Spleen (tissue), 11 donors: Measurements from ENCODE around the gene GOLGA1. TPM values are rescaled to one million over a fixed set of nuclear protein-coding genes. Genes with fewer than 3 reads are reported as not detected.

Experiments
- DNase-seq: peaks from one replicate; pipeline ENCODE4 v3.0.0-alpha.2; 2020
- H3K27ac ChIP-seq, 8 donors: fragments of 200-600 bp; sonication (generic) in 7 of 8; 1 replicate in 4 of 8; 2 replicates in 4 of 8; pipeline versions ENCODE4 v1.5.0 to v1.8.0; 2016 to 2021; ENCODE audit warnings: inconsistent platforms in 4 of 8, mild to moderate bottlenecking in 4 of 8, moderate library complexity in 1 of 8
- H3K27me3 ChIP-seq, 7 donors: fragments of 200-600 bp; sonication (generic) in 6 of 7; replicated peaks in 1 of 7; 1 replicate in 4 of 7; 2 replicates in 3 of 7; pipeline versions ENCODE4 v1.5.0 to v1.8.0; 2016 to 2021; ENCODE audit warnings: inconsistent platforms in 3 of 7, mild to moderate bottlenecking in 1 of 7
- H3K36me3 ChIP-seq, 6 donors: fragments of 200-600 bp; sonication (generic) in 5 of 6; 1 replicate in 4 of 6; 2 replicates in 2 of 6; pipeline versions ENCODE4 v1.5.0 to v1.8.0; 2016 to 2021; ENCODE audit warnings: inconsistent platforms in 2 of 6
- H3K4me1 ChIP-seq, 6 donors: fragments of 200-600 bp; sonication (generic) in 5 of 6; 1 replicate in 3 of 6; 2 replicates in 3 of 6; pipeline versions ENCODE4 v1.5.0 to v1.8.0; 2016 to 2021; ENCODE audit warnings: inconsistent platforms in 3 of 6
- H3K4me3 ChIP-seq, 8 donors: fragments of 200-600 bp; sonication (generic) in 7 of 8; 1 replicate in 4 of 8; 2 replicates in 4 of 8; pipeline versions ENCODE4 v1.5.0 to v1.8.0; 2016 to 2021; ENCODE audit warnings: inconsistent platforms in 4 of 8, mild to moderate bottlenecking in 4 of 8, moderate library complexity in 2 of 8
- H3K9me3 ChIP-seq, 8 donors: fragments of 200-600 bp; sonication (generic) in 7 of 8; 1 replicate in 4 of 8; 2 replicates in 4 of 8; pipeline versions ENCODE4 v1.5.0 to v1.8.0; 2016 to 2021; ENCODE audit warnings: inconsistent platforms in 4 of 8
- CTCF ChIP-seq, 11 experiments: fragments of 200-600 bp in 7 of 11; fragments of 450-650 bp in 4 of 11; sonication (generic) in 4 of 11; IDR thresholded peaks in 8 of 11; conservative IDR thresholded peaks in 3 of 11; 1 replicate in 7 of 11; 2 replicates in 4 of 11; pipeline versions ENCODE4 v1.4.0 to v1.8.0; 2016 to 2021; ENCODE audit warnings: antibody characterized with exemption in 11 of 11, inconsistent platforms in 4 of 11, mild to moderate bottlenecking in 1 of 11
- POLR2A ChIP-seq, 3 donors: fragments of 450-650 bp; IDR thresholded peaks; one replicate each; pipeline ENCODE4 v1.5.1; 2017; ENCODE audit warnings: antibody characterized with exemption in 3 of 3, mild to moderate bottlenecking in 1 of 3
- POLR2AphosphoS5 ChIP-seq, 3 donors: sonication (generic); formaldehyde crosslinking; IDR thresholded peaks; one replicate each; pipeline ENCODE4 v1.5.1; 2017; ENCODE audit warnings: antibody characterized with exemption in 3 of 3
- WGBS, 5 donors: extraction: QIAGEN DNeasy Blood & Tissue Kit in 3 of 5; methylation state at CpG; one replicate each; pipeline versions ENCODE4 v1.1.5 to v1.1.7; 2013 to 2018; 5-methylcytosine and 5-hydroxymethylcytosine counted together
- intact Hi-C: fragments of 100-400 bp; cut with DNase I; formaldehyde crosslinking; loops from one replicate; pipeline ENCODE4 v1.15.0; 2023; ENCODE audit warnings: low total_unique reads
- polyA plus RNA-seq, 3 donors: library from polyadenylated mRNA; stranded (reverse); fragments of 200-250 nt; gene quantifications; one replicate each; pipeline ENCODE4 v1.2.1, GENCODE V29; 2013
- total RNA-seq, 7 donors: library from RNA; depleted of rRNA in 3 of 7; stranded (reverse); fragments of >200 nt in 3 of 7; fragmentation: NEBNext Ultra II Directional in 4 of 7; extraction: Animal tissue kit (Norgen Biotek cat#: 25700) in 4 of 7; gene quantifications; one replicate each; pipeline versions ENCODE4 v1.1.0 to v1.2.1, GENCODE V29; 2016 to 2021
- donor health status: healthy with polysubstance abuse.
- donor health status: DM: no; HTN: no; CAD: no; lungs with moderate emphysema.
- donor health status: DM: no; HTN: no; CAD: no.
- donor health status: Bipolar disorder and iron deficiency.
- donor health status: healthy.
- donor health status: DM: no; HTN: no; CAD: no.
- donor health status: DM: yes; HTN: yes; CAD: no.

GOLGA1 gene
- total and polyA plus RNA-seq, 10 donors: 4.7 to 30.5 (median 22.9) TPM

GRCh38 chr9:124857533-124858162 is 83.2 kb downstream of the GOLGA1 start:
- TF ChIP-seq CTCF (IDR thresholded peaks at IDR 0.05 in 8 of 11, conservative IDR thresholded peaks at IDR 0.05 in 3 of 11) (no peak), POLR2AphosphoS5 (IDR thresholded peaks at IDR 0.05) (peak in 2 of 3 donors; percentile 25 to 64)
- intact Hi-C loops: loop anchor here (10.0 kb wide), 1 partner anchor 287 kb away; the partner anchor contains the start of gene SCAI
- Histone ChIP-seq H3K36me3 (peaks cover 3 to 52% (median 48%) of the 10 kb centered on the region in 6 donors), H3K9me3 (no peaks in the 10 kb centered on the region), H3K4me3 (no peak overlapping the region), H3K27me3 (no peaks in the 10 kb centered on the region), H3K27ac (no peak overlapping the region), H3K4me1 (peaks cover 33 to 60% (median 48%) of the 10 kb centered on the region in 6 donors)
- DNase-seq: no peak
- 88 to 96% (median 91%) methylated on average over 20 to 24 of the region's 24 CpGs for WGBS, 5 donors

- no peaks in the 10 kb centered on the region for H3K27me3 ChIP-seq
- DNase-seq: peak; percentile 77
- peaks cover 3 to 52% (median 48%) of the 10 kb centered on the region in 6 donors for H3K36me3 ChIP-seq
- TF ChIP-seq POLR2AphosphoS5 (IDR thresholded peaks at IDR 0.05): peak in 1 of 3 donors; percentile 48
- peak in 6 of 11 experiments; percentile 6 to 37 (median 18) for TF ChIP-seq CTCF (IDR thresholded peaks at IDR 0.05 in 8 of 11, conservative IDR thresholded peaks at IDR 0.05 in 3 of 11)
- TF ChIP-seq POLR2A (IDR thresholded peaks at IDR 0.05): no peak
- intact Hi-C loops: loop anchor here (10.0 kb wide), 1 partner anchor 289 kb away; the partner anchor contains the start of gene SCAI
- no peak overlapping the region for H3K4me3 ChIP-seq
- peaks cover 33 to 61% (median 46%) of the 10 kb centered on the region in 6 donors for H3K4me1 ChIP-seq
- 53 to 76% (median 68%) methylated on average over 7 to 16 of the region's 16 CpGs for WGBS, 5 donors
- H3K27ac ChIP-seq: no peak overlapping the region
- no peaks in the 10 kb centered on the region for H3K9me3 ChIP-seq
Measured at GRCh38 chr9:124855944-124856765, 84.7 kb downstream of the GOLGA1 start.

GRCh38 chr9:124855566-124855943 is 85.3 kb downstream of the GOLGA1 start:
- 83 to 93% (median 87%) methylated on average over 14 to 18 of the region's 18 CpGs for WGBS, 5 donors
- Histone ChIP-seq H3K27ac (no peak overlapping the region), H3K9me3 (no peaks in the 10 kb centered on the region), H3K36me3 (peaks cover 3 to 46% (median 46%) of the 10 kb centered on the region in 6 donors), H3K27me3 (no peaks in the 10 kb centered on the region), H3K4me3 (no peak overlapping the region), H3K4me1 (peaks cover 27 to 55% (median 40%) of the 10 kb centered on the region in 6 donors)
- TF ChIP-seq CTCF (IDR thresholded peaks at IDR 0.05 in 8 of 11, conservative IDR thresholded peaks at IDR 0.05 in 3 of 11): no peak
- TF ChIP-seq POLR2AphosphoS5 (IDR thresholded peaks at IDR 0.05): peak in 1 of 3 donors; percentile 32
- no peak for TF ChIP-seq POLR2A (IDR thresholded peaks at IDR 0.05)
- peak; percentile 72 for DNase-seq
- intact Hi-C loops: loop anchor here (10.0 kb wide), 1 partner anchor 289 kb away; the partner anchor contains the start of gene SCAI
